HG02571 (cell line): ENCODE results near the gene GRIN2A.

Experiments
- ATAC-seq: cut with Tn5 transposase; IDR thresholded peaks from one replicate; pipeline ENCODE4 v1.9.1; 2021; ENCODE audit warnings: mild to moderate bottlenecking, moderate library complexity; ENCODE audit not compliant: unreplicated experiment

GRIN2A gene

GRCh38 chr16:9713156-9713555 lies 469.1 kb downstream of the GRIN2A start:
- ATAC-seq = no peak

- ATAC-seq = no peak
These were observed 473.1 kb downstream of the GRIN2A start for GRCh38 chr16:9708972-9709620.

GRCh38 chr16:9706217-9706836 lies 475.9 kb downstream of the GRIN2A start:
- no peak for ATAC-seq

DNA sequence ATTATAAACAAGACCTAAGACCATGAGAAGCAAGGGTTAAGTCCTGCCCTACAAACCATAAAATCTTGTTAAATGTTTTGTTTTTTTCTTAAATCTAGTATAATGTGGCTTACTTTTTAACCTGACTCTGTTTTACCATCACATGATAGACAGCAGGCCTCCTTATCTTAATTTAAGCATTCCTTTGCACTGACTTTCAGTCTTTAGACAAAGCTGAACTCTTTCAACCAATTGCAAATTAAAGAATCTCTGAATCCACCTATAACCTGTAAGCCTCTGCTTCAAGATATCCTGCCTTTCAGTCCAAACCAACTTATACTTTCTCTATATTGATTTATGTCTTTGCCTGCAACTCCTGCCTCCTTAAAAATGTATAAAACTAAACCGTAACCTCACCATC lies 478.5 kb downstream of the GRIN2A start:
- ATAC-seq = no peak
